Adipocyte (in vitro differentiated cells): ENCODE results near the gene KLHL21.
"Not testable (repeated sequence)": the region's sequence is repeated elsewhere in the genome, so short reads cannot be mapped to it uniquely, and the experiment has no call there.

ENCODE experiments used
- DNase-seq: peaks from one replicate; pipeline ENCODE4 v3.0.0-alpha.2; 2015; ENCODE audit warnings: low read depth
- H3K27me3 ChIP-seq: replicated peaks from 2 replicates; pipeline ENCODE4 v1.7.0; 2013; ENCODE audit warnings: mild to moderate bottlenecking, low read length, moderate library complexity; ENCODE audit not compliant: control insufficient read depth, insufficient read depth
- H3K36me3 ChIP-seq: 2 replicates; pipeline ENCODE4 v1.7.0; 2013; ENCODE audit warnings: low read length, mild to moderate bottlenecking, moderate library complexity; ENCODE audit not compliant: control insufficient read depth, insufficient read depth, severe bottlenecking
- H3K4me1 ChIP-seq: 2 replicates; pipeline ENCODE4 v1.7.0; 2013; ENCODE audit warnings: mild to moderate bottlenecking, low read length, moderate library complexity; ENCODE audit not compliant: control insufficient read depth, insufficient read depth
- H3K4me3 ChIP-seq: 2 replicates; pipeline ENCODE4 v1.7.0; 2013; ENCODE audit warnings: mild to moderate bottlenecking, low read length, moderate library complexity
- H3K9ac ChIP-seq: 2 replicates; pipeline ENCODE4 v1.7.0; 2013; ENCODE audit warnings: mild to moderate bottlenecking, low read length, moderate library complexity
- H3K9me3 ChIP-seq: 2 replicates; pipeline ENCODE4 v1.7.0; 2013; ENCODE audit warnings: mild to moderate bottlenecking, low read length, moderate library complexity; ENCODE audit not compliant: control insufficient read depth

Gene KLHL21

GRCh38 chr1:6603915-6604558, 1.4 kb upstream of the KLHL21 start:
- Histone ChIP-seq H3K27me3 (no peaks in the 10 kb centered on the region), H3K4me1 (peaks cover 25% of the 10 kb centered on the region)
- peak; percentile 66 for DNase-seq

DNA sequence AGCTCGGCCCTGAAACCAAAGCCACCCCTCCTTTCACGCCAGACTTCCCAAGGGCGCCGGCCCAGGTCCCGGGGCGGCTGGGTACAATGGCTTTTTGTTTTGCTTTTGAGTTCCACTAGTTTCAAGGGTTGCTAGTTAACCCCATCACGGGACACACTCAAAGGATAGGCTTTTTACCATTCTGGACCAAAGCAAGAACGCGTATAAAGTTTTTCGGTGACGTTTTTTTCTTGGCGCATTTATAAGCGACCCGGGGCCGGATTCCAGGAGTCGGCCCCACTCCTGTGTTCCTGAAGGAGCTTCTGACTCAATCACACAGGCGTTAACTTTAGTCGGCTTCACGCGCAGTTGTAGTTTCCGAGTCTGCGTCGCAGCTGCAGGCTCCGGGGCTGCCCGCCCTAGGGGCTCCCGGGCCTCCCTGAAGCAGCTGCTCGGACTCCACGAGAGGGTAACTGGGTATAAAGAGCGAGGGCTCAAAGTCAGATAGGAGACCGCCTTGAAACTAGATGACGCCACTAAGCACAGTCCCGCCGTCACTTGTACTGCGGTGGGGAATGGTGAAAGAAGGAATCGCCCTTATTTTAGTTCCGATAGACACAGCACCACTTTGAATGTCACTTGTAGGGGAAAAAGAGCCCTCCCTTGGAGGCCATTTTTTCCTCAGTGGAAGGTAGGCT, 707 bp upstream of the KLHL21 start:
- H3K4me1 ChIP-seq, result peaks cover 29% of the 10 kb centered on the region
- DNase-seq, result peak; percentile 82

More at GRCh38 chr1:6603915-6604558, 1.4 kb upstream of the KLHL21 start:
- peak overlapping the region; percentile 80 for H3K4me3 ChIP-seq
- no peaks in the 10 kb centered on the region for H3K9me3 ChIP-seq
- peaks cover 4% of the 10 kb centered on the region for H3K36me3 ChIP-seq
- peak overlapping the region; percentile 96 for H3K9ac ChIP-seq

DNA sequence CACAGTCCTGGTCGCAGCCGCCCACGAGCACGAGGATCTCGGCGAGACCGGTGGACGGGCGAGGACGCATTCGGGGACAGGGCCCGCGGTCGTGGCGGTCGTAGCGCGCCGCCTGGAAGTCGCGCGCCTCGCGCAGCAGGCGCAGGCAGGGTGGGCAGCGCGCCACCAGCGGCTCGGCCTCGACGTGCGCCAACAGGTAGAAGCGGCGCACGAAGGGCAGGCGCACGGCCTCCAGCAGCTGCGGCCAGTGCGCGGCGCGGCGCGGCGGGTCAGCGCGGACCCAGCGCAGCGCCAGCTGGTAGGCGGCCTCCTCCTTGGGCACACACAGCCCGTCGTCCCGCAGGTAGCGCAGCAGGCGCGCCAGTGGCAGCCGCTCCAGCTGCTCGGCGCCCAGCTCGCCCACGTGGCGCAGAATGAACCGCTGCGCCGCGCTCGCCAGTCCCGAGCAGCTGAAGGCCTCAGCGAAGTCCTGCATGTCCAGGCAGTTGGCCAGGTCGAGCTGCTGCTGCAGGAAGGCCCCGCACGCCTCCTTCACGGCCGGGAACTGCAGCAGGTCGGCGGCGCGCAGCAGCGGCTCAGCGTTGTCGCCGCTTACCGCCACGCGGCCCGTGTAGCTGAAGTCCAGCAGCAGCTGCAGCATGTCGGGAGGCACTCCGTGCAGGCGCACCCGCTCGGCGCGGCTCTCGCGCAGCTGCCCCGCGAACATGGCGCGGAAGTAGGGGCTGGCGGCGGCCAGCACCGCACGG, 573 bp downstream of the KLHL21 start:
- Histone ChIP-seq H3K36me3 (peaks cover 20% of the 10 kb centered on the region), H3K4me3 (peak overlapping the region; percentile 99), H3K27me3 (no peaks in the 10 kb centered on the region), H3K4me1 (peaks cover 41% of the 10 kb centered on the region), H3K9ac (peak overlapping the region; percentile 96), H3K9me3 (no peaks in the 10 kb centered on the region)
- DNase-seq, result peak; percentile 53

More for the DNA sequence above, 707 bp upstream of the KLHL21 start:
- H3K36me3 ChIP-seq, result peaks cover 8% of the 10 kb centered on the region
- H3K9ac ChIP-seq, result peak overlapping the region; percentile 96
- H3K4me3 ChIP-seq, result peak overlapping the region; percentile 80
- H3K27me3 ChIP-seq, result no peaks in the 10 kb centered on the region
- H3K9me3 ChIP-seq, result no peaks in the 10 kb centered on the region

GRCh38 chr1:6601049-6601922, 1.4 kb downstream of the KLHL21 start:
- H3K4me1 ChIP-seq, result peaks cover 49% of the 10 kb centered on the region
- H3K4me3 ChIP-seq, result peak overlapping the region; percentile 99
- H3K27me3 ChIP-seq, result no peaks in the 10 kb centered on the region
- H3K36me3 ChIP-seq, result peaks cover 28% of the 10 kb centered on the region
- H3K9me3 ChIP-seq, result no peaks in the 10 kb centered on the region
- peak; percentile 94 for DNase-seq
- peak overlapping the region; percentile 96 for H3K9ac ChIP-seq

DNA sequence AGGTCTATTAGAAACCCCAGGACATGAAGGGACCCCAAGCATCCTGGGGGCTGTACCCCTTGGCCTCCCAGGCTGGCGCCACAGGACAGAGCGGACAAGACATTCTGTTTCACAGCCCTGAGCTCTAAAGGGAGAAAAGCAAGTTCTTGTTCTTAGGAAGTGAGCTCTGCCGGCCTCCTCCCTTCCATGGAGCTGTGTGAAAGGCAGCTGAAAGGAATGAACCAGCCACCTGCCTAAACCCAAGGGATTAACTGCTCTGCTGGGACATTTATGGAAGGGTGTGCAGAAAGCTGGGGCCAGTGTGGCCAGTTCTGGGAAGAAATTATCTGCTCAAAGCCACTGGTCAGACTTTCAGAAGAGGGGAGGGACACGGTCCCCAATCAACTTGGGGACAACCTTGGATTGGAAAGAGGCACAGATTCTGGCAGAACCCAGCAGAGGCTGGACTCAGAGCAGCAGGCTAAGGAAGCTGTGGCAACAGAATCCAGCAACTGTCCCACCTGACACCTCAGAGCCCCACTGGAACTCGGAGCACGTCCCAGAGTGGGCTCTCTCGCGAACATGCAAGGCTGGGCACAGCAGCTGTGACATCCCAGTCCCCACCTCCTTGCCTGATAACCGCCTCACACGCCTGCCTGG, 2.1 kb downstream of the KLHL21 start:
- peak; percentile 31 for DNase-seq
- peaks cover 51% of the 10 kb centered on the region for H3K4me1 ChIP-seq
- no peaks in the 10 kb centered on the region for H3K9me3 ChIP-seq
- H3K27me3 ChIP-seq, result no peaks in the 10 kb centered on the region
- peak overlapping the region; percentile 99 for H3K4me3 ChIP-seq
- peaks cover 35% of the 10 kb centered on the region for H3K36me3 ChIP-seq
- H3K9ac ChIP-seq, result peak overlapping the region; percentile 96

DNA sequence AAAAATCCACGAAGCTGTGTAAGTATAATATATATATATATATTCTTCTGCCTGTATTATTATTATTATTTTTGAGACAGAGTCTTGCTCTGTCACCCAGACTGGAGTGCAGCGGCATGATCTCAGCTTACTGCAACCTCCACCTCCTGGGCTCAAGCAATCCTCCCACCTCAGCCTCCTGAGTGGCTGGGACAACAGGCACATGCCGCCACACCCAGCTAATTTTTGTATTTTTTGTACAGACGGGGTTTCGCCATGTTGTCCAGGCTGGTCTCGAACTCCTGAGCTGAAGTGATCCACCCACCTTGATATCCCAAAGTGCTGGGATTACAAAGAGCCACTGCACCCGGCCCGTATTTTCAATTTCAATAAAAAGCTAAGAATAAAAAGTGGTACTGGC, 2.7 kb downstream of the KLHL21 start:
- H3K9me3 ChIP-seq, DNase-seq, H3K27me3 ChIP-seq: not testable (repeated sequence)
- Histone ChIP-seq H3K4me1 (peaks cover 51% of the 10 kb centered on the region), H3K36me3 (peaks cover 41% of the 10 kb centered on the region), H3K9ac (peak overlapping the region; percentile 96), H3K4me3 (peak overlapping the region; percentile 99)

- DNase-seq, result no peak
- Histone ChIP-seq H3K9me3 (no peaks in the 10 kb centered on the region), H3K9ac (peak overlapping the region; percentile 96), H3K4me1 (peaks cover 45% of the 10 kb centered on the region), H3K36me3 (peaks cover 46% of the 10 kb centered on the region), H3K27me3 (no peaks in the 10 kb centered on the region), H3K4me3 (peak overlapping the region; percentile 99)
Observed at GRCh38 chr1:6599141-6599975, 3.3 kb downstream of the KLHL21 start.

GRCh38 chr1:6597777-6598131, 4.9 kb downstream of the KLHL21 start:
- Histone ChIP-seq H3K9me3 (no peaks in the 10 kb centered on the region), H3K4me1 (peaks cover 36% of the 10 kb centered on the region), H3K27me3 (no peaks in the 10 kb centered on the region), H3K9ac (peak overlapping the region; percentile 29), H3K4me3 (peak overlapping the region; percentile 33), H3K36me3 (peaks cover 62% of the 10 kb centered on the region)
- no peak for DNase-seq

DNA sequence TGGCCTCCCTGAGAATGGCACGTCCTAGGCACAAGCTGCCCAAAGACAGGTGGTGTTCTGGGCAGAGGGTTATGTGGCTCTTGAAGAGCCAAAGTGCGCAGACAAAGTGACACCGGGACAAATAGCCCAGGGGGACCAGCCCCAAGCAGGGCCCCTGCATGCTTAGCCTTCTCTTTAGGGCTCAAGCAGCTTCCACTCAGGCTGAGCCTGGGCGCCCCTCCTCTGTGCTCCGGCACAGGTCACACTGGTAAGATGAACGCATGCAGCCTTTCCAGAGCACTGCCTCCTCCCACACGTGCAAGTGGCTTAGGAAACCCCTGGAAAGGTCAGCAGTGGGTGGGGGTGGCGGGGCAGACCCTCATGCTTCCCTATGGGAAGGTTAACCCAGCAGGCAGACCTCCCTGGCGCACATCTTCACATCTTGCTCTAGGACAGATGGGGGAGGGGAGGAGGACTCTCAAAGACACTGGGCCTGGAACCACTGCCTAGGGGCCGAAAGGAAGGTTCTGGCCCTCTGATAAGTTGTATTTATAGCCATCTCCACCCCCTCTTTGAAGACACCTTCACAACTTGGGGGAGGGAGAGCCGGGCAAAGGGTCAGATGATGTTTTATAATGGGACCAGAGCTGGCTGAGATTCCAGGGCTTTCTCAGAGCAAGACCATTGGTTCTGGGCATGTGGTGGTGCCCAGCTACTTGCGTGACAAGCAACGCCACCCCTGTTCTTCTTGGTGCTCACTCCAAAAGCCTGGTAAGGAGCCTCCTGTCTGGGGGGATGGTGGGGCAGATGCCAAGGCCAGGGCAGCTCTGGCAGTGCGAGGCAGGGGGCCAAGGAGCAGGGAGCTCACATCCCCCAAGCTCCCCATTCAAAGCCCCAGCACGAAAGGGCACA, 5.5 kb downstream of the KLHL21 start:
- H3K4me3 ChIP-seq, result peak overlapping the region; percentile 33
- peaks cover 36% of the 10 kb centered on the region for H3K4me1 ChIP-seq
- peaks cover 68% of the 10 kb centered on the region for H3K36me3 ChIP-seq
- no peaks in the 10 kb centered on the region for H3K9me3 ChIP-seq
- peak overlapping the region; percentile 55 for H3K9ac ChIP-seq
- no peak for DNase-seq
- no peaks in the 10 kb centered on the region for H3K27me3 ChIP-seq
